Measurements from ENCODE around the gene UBE2QL1. TPM values are rescaled to one million over a fixed set of nuclear protein-coding genes. Genes with fewer than 3 reads are reported as not detected.

UBE2QL1 gene
- total RNA-seq, 6 donors from 2014 or later: 0.09 to 0.10 TPM; not detected in 4

DNA sequence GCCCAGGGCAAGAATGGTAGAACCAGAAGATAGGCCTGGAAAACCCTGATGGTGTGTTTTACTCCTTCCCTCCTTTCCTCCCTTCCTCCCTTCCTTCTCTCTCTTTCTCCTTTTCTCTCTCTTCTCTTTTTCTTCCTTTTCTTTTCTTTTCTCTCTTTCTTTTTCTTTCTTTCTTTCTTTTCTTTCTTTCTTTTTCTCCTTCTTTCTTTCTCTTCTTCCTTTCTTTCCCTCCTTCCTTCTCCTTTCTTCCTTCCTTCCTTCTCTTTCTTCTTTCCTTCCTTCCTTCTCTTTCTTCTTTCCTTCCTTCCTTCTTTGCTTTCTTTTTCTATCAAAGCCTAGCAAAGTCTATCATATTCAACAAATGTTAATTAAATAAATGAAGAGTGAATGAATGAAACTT, 24.0 kb upstream of the UBE2QL1 start:
- Histone ChIP-seq H3K36me3 (no peaks in the 10 kb centered on the region), H3K4me1 (no peaks in the 10 kb centered on the region), H3K27ac (no peak overlapping the region), H3K9me3 (no peaks in the 10 kb centered on the region), H3K4me3 (no peak overlapping the region), H3K27me3 (no peaks in the 10 kb centered on the region)
- no peak for ATAC-seq (ENCODE audit: low FRiP score in 2 of 2)
- no peak for DNase-seq
- TF ChIP-seq, protein P1, sequence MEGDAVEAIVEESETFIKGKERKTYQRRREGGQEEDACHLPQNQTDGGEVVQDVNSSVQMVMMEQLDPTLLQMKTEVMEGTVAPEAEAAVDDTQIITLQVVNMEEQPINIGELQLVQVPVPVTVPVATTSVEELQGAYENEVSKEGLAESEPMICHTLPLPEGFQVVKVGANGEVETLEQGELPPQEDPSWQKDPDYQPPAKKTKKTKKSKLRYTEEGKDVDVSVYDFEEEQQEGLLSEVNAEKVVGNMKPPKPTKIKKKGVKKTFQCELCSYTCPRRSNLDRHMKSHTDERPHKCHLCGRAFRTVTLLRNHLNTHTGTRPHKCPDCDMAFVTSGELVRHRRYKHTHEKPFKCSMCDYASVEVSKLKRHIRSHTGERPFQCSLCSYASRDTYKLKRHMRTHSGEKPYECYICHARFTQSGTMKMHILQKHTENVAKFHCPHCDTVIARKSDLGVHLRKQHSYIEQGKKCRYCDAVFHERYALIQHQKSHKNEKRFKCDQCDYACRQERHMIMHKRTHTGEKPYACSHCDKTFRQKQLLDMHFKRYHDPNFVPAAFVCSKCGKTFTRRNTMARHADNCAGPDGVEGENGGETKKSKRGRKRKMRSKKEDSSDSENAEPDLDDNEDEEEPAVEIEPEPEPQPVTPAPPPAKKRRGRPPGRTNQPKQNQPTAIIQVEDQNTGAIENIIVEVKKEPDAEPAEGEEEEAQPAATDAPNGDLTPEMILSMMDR (IDR thresholded peaks at IDR 0.05): no peak
- no peak for TF ChIP-seq POLR2A (IDR thresholded peaks at IDR 0.05)

DNA sequence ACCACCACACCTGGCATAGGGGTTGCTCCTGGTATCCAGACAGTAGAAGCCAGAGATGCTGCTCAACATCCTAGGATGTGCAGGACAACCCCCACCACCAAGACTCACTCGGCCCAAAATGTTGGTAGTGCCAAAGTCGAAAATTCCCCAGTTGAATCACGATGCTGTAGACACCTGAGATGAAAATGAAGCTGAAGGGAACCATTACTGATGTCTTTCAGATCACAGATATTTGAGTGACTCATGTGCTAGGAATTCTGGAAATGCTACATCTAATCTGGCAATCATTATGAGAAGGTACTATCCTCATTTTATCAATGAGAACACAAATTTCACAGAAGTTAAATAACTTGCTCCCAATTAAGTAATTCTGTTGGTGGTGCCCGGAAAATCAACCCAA, 21.0 kb upstream of the UBE2QL1 start:
- H3K9me3 ChIP-seq: no peaks in the 10 kb centered on the region
- H3K4me1 ChIP-seq: no peaks in the 10 kb centered on the region
- H3K36me3 ChIP-seq: no peaks in the 10 kb centered on the region
- DNase-seq (no peak), ATAC-seq (ENCODE audit: low FRiP score in 2 of 2) (no peak)
- no peak overlapping the region for H3K4me3 ChIP-seq
- H3K27me3 ChIP-seq: no peaks in the 10 kb centered on the region
- H3K27ac ChIP-seq: no peak overlapping the region
- TF ChIP-seq EP300 (IDR thresholded peaks at IDR 0.05) (no peak), POLR2A (IDR thresholded peaks at IDR 0.05) (no peak), POLR2AphosphoS5 (IDR thresholded peaks at IDR 0.05) (no peak)
- TF ChIP-seq, protein P1 (IDR thresholded peaks at IDR 0.05): no peak
- WGBS, 2 donors: 85% methylated on average over 4 of the region's 4 CpGs

DNA sequence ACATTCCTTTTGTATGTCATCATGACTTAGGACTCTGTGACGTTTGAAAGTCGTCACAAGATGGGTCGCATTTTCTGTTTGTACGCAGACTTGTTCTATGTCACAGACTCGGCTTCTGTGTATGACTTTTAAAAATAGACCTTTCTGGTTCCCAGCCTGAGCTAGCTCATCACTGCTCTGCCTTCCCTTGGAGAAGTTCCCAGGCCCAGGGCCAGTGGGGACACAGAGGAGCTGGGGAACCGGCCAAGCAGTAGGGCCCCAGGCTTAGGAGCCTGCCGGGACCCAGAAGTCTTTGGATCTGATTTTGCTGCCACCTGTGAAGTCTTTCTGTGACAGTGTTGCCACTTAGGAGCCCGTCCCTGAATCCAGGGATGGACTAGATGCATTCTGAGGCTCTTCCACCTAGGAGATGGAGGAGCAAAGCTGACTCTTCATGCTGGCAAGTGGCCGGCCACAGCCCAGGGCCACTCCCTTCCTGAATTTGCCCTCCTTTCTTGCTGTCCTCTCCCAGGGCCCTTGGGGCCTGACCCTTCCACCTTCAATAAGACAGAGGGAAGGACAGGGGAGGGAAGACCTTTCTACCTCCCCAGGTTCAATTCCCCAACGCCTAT, 18.1 kb upstream of the UBE2QL1 start:
- TF ChIP-seq, protein P1 (IDR thresholded peaks at IDR 0.05): no peak
- TF ChIP-seq POLR2A (IDR thresholded peaks at IDR 0.05): no peak
- no peak for TF ChIP-seq EP300 (IDR thresholded peaks at IDR 0.05)
- no peak for TF ChIP-seq POLR2AphosphoS5 (IDR thresholded peaks at IDR 0.05)
- DNase-seq (no peak), ATAC-seq (ENCODE audit: low FRiP score in 2 of 2) (no peak)
- no peak overlapping the region for H3K27ac ChIP-seq
- no peaks in the 10 kb centered on the region for H3K36me3 ChIP-seq
- WGBS, 2 donors: 74 to 75% methylated on average over 7 to 10 of the region's 10 CpGs
- H3K4me1 ChIP-seq: no peaks in the 10 kb centered on the region
- H3K4me3 ChIP-seq: no peak overlapping the region
- no peaks in the 10 kb centered on the region for H3K9me3 ChIP-seq
- H3K27me3 ChIP-seq: no peaks in the 10 kb centered on the region

DNA sequence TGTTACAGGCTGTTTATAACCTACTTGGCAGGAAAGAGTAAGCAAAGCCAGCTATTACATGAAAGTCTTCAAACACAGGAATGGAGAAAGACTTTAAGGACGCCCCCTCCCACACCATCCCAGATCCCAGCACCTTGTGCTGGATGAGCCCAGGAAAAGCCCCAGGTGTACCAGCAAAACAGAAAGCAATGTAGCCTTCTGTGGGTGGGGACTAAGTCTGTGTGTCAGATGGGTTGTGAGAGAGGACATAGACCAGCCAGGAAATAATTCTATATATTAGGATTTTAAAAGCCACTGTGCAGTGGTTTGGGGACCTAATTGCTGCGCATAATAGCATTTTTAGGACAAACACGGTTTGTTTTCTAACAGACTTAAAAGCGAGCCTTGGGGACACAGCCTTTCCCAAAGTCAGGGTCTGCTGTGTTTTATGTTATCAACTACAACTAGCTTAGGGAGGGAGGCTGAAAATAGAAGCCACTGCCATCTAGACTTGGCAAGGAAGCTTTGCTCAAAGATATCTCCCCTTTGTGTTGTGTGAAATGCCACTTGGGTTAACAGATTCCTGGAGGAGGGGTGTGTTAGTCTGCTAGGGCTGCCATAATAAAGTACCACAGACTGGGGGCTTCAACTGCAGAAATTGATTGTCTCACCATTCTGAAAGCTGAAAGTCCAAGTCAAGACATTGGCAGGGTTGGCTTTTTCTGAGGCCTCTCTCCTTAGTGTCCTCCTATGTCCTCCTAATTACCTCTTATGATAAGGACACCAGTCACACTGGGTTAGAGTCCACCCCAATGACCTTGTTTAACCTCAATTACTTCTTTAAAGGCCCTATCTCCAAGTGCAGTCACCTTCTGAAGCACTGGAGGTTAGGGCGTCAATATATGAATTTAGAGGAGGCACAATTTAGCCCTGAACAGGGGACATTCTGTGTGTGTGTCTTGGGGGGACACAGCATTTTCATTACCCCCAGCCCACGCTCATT, 17.2 kb upstream of the UBE2QL1 start:
- TF ChIP-seq POLR2AphosphoS5 (IDR thresholded peaks at IDR 0.05) (no peak), EP300 (IDR thresholded peaks at IDR 0.05) (no peak)
- TF ChIP-seq, protein P1 (IDR thresholded peaks at IDR 0.05): no peak
- H3K4me1 ChIP-seq: no peaks in the 10 kb centered on the region
- H3K9me3 ChIP-seq: no peaks in the 10 kb centered on the region
- 63 to 71% methylated on average over 6 of the region's 6 CpGs for WGBS, 2 donors
- H3K36me3 ChIP-seq: no peaks in the 10 kb centered on the region
- no peaks in the 10 kb centered on the region for H3K27me3 ChIP-seq
- H3K4me3 ChIP-seq: no peak overlapping the region
- H3K27ac ChIP-seq: no peak overlapping the region
- ATAC-seq (ENCODE audit: low FRiP score in 2 of 2): no peak
- DNase-seq: no peak
